ENCODE data around the gene WLS.

WLS gene

GRCh38 chr1:68103884-68104554 lies 128.3 kb downstream of the WLS start:
- Histone ChIP-seq H3K36me3 (ENCODE audit: control insufficient read depth, insufficient read depth, low read length) (no peaks in the 10 kb centered on the region), H3K4me2 (ENCODE audit: low read length) (no peak overlapping the region), H3K27ac (no peak overlapping the region), H3K9ac (no peak overlapping the region), H3K79me2 (no peaks in the 10 kb centered on the region), H3K9me3 (ENCODE audit: control insufficient read depth, low read length) (no peaks in the 10 kb centered on the region), H2AFZ (no peak overlapping the region), H3K4me3 (ENCODE audit: low read depth, low read length) (no peak overlapping the region), H3K27me3 (ENCODE audit: control insufficient read depth, insufficient read depth, low read length) (no peaks in the 10 kb centered on the region), H3K4me1 (no peaks in the 10 kb centered on the region)
- no peak for TF ChIP-seq CTCF (IDR thresholded peaks at IDR 0.05)

GRCh38 chr1:68103011-68103545 lies 129.2 kb downstream of the WLS start:
- H3K27ac ChIP-seq = no peak overlapping the region
- H3K27me3 ChIP-seq (ENCODE audit: control insufficient read depth, insufficient read depth, low read length) = no peaks in the 10 kb centered on the region
- H2AFZ ChIP-seq = no peak overlapping the region
- no peak overlapping the region for H3K4me3 ChIP-seq (ENCODE audit: low read depth, low read length)
- no peaks in the 10 kb centered on the region for H3K4me1 ChIP-seq
- no peak overlapping the region for H3K9ac ChIP-seq
- TF ChIP-seq CTCF (IDR thresholded peaks at IDR 0.05) = no peak
- H3K4me2 ChIP-seq (ENCODE audit: low read length) = no peak overlapping the region
- H3K79me2 ChIP-seq = no peaks in the 10 kb centered on the region
- H3K9me3 ChIP-seq (ENCODE audit: control insufficient read depth, low read length) = no peaks in the 10 kb centered on the region
- H3K36me3 ChIP-seq (ENCODE audit: control insufficient read depth, insufficient read depth, low read length) = no peaks in the 10 kb centered on the region

GRCh38 chr1:68101829-68102228 lies 130.5 kb downstream of the WLS start:
- Histone ChIP-seq H3K27me3 (ENCODE audit: control insufficient read depth, insufficient read depth, low read length) (no peaks in the 10 kb centered on the region), H3K27ac (no peak overlapping the region)

DNA sequence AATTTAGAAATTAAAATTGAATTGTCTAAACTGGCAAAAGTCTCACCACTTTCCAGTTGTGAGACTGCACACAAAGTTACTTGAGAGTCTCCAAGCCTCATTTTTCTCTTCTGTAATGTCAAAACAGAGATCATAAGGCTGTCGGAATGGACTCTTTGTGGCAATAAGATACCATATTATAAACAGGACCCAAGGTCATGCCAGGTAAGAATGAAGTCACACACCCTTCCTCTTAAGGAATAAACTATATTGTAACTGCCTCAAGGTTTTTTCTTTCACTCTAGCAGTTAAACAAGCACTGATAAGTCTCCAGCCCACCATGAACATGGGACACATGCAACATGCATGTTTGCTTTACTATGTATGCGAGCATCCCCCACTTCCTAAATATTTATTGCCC lies 131.8 kb downstream of the WLS start:
- Histone ChIP-seq H3K27me3 (ENCODE audit: control insufficient read depth, insufficient read depth, low read length) (no peaks in the 10 kb centered on the region), H3K4me3 (ENCODE audit: low read depth, low read length) (no peak overlapping the region), H3K36me3 (ENCODE audit: control insufficient read depth, insufficient read depth, low read length) (no peaks in the 10 kb centered on the region), H3K9ac (no peak overlapping the region), H3K79me2 (no peaks in the 10 kb centered on the region), H3K4me2 (ENCODE audit: low read length) (no peak overlapping the region), H2AFZ (no peak overlapping the region), H3K27ac (no peak overlapping the region), H3K9me3 (ENCODE audit: control insufficient read depth, low read length) (no peaks in the 10 kb centered on the region), H3K4me1 (no peaks in the 10 kb centered on the region)
- TF ChIP-seq CTCF (IDR thresholded peaks at IDR 0.05) = no peak

More at GRCh38 chr1:68101829-68102228, 130.5 kb downstream of the WLS start:
- Histone ChIP-seq H3K9me3 (ENCODE audit: control insufficient read depth, low read length) (no peaks in the 10 kb centered on the region), H3K36me3 (ENCODE audit: control insufficient read depth, insufficient read depth, low read length) (no peaks in the 10 kb centered on the region), H3K4me1 (no peaks in the 10 kb centered on the region), H3K4me2 (ENCODE audit: low read length) (no peak overlapping the region), H3K9ac (no peak overlapping the region), H2AFZ (no peak overlapping the region), H3K4me3 (ENCODE audit: low read depth, low read length) (no peak overlapping the region), H3K79me2 (no peaks in the 10 kb centered on the region)
- TF ChIP-seq CTCF (IDR thresholded peaks at IDR 0.05) = no peak

- no peak overlapping the region for H3K27ac ChIP-seq
- no peaks in the 10 kb centered on the region for H3K79me2 ChIP-seq
- H3K36me3 ChIP-seq (ENCODE audit: control insufficient read depth, insufficient read depth, low read length) = no peaks in the 10 kb centered on the region
- no peaks in the 10 kb centered on the region for H3K27me3 ChIP-seq (ENCODE audit: control insufficient read depth, insufficient read depth, low read length)
- TF ChIP-seq CTCF (IDR thresholded peaks at IDR 0.05) = no peak
- no peak overlapping the region for H3K9ac ChIP-seq
- H3K9me3 ChIP-seq (ENCODE audit: control insufficient read depth, low read length) = no peaks in the 10 kb centered on the region
- H3K4me1 ChIP-seq = no peaks in the 10 kb centered on the region
- no peak overlapping the region for H3K4me3 ChIP-seq (ENCODE audit: low read depth, low read length)
- H2AFZ ChIP-seq = no peak overlapping the region
- no peak overlapping the region for H3K4me2 ChIP-seq (ENCODE audit: low read length)
Measured at GRCh38 chr1:68093737-68094136, 138.6 kb downstream of the WLS start.

Data from parathyroid adenoma (tissue), 2 donors.